ENCODE measurements around the gene PRRG2.

DNA sequence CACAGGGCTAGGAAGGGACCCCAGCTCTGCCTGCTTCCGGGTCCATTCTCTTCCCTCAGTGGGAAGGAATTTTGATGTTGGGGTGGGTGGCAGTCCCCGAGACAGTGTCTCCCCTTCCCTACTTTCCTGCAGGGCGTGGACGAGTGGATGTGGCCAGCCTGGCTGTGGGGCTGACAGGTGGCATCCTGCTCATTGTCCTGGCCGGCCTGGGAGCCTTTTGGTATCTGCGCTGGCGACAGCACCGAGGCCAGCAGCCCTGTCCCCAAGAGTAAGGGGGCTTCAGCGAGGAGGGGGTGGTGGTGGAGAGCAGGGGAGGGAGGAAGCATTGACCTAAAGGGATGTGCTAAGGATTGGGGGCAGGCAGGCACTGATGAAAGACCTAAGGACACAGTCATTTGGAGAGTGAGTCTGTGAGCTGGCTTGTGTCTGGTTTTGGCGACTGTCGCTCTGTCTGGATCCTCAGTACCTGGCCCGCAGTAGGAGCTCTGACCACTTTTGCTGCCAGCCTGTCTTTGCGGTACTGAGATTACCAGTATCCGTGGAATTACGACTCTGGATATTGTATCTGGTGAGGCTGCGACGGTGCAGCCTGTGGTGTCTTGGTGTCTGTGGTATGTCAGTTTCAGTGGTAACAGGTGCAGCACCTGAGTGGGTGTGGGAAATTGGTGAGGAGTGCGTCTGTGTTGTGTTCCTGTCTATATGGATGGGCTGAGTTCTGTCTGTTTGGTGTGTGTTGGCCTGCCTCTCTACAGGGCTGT, 7.4 kb downstream of the PRRG2 start:
- TF ChIP-seq, protein P1, sequence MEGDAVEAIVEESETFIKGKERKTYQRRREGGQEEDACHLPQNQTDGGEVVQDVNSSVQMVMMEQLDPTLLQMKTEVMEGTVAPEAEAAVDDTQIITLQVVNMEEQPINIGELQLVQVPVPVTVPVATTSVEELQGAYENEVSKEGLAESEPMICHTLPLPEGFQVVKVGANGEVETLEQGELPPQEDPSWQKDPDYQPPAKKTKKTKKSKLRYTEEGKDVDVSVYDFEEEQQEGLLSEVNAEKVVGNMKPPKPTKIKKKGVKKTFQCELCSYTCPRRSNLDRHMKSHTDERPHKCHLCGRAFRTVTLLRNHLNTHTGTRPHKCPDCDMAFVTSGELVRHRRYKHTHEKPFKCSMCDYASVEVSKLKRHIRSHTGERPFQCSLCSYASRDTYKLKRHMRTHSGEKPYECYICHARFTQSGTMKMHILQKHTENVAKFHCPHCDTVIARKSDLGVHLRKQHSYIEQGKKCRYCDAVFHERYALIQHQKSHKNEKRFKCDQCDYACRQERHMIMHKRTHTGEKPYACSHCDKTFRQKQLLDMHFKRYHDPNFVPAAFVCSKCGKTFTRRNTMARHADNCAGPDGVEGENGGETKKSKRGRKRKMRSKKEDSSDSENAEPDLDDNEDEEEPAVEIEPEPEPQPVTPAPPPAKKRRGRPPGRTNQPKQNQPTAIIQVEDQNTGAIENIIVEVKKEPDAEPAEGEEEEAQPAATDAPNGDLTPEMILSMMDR (conservative IDR thresholded peaks at IDR 0.05 in 1 of 2, IDR thresholded peaks at IDR 0.05 in 1 of 2; ENCODE audit: extremely low read depth in 1 of 2, insufficient read depth in 1 of 2, low read depth in 1 of 2, low read length in 2 of 2): no peak
- TF ChIP-seq EZH2 (IDR thresholded peaks at IDR 0.05; ENCODE audit: borderline replicate concordance, low read length): no peak

Data from mammary epithelial cell (primary cell).